Loucy (cell line): ENCODE measurements around the gene GORASP2.

Source experiments
- H2AFZ ChIP-seq: fragments of 200-600 bp; sonication (generic); 2 replicates; pipeline ENCODE4 v1.6.0; 2016; ENCODE audit warnings: antibody characterized with exemption, mild to moderate bottlenecking, low read length, moderate library complexity
- H3F3A ChIP-seq: fragments of 200-600 bp; 2 replicates; pipeline ENCODE4 v1.6.0; 2016; ENCODE audit warnings: antibody characterized with exemption, low read depth, mild to moderate bottlenecking
- H3K27me3 ChIP-seq: fragments of 200-600 bp; sonication (generic); 2 replicates; pipeline ENCODE4 v1.6.1; 2014; ENCODE audit warnings: low read length, mild to moderate bottlenecking; ENCODE audit not compliant: insufficient read depth, poor library complexity, severe bottlenecking
- H3K36me3 ChIP-seq: fragments of 200-600 bp; sonication (generic); 2 replicates; pipeline ENCODE4 v1.6.1; 2016; ENCODE audit warnings: low read length; ENCODE audit not compliant: insufficient read depth
- H3K4me1 ChIP-seq: fragments of 200-600 bp; sonication (generic); 2 replicates; pipeline ENCODE4 v1.5.1; 2014; ENCODE audit warnings: low read length, mild to moderate bottlenecking; ENCODE audit not compliant: insufficient read depth, poor library complexity, severe bottlenecking
- H3K4me2 ChIP-seq: fragments of 200-600 bp; sonication (generic); 2 replicates; pipeline ENCODE4 v1.6.0; 2014; ENCODE audit warnings: antibody characterized with exemption, low read length, low read depth, mild to moderate bottlenecking; ENCODE audit not compliant: poor library complexity, severe bottlenecking
- H3K4me3 ChIP-seq: fragments of 200-600 bp; sonication (generic); 2 replicates; pipeline ENCODE4 v1.5.1; 2014; ENCODE audit warnings: low read length, mild to moderate bottlenecking, mixed read lengths; ENCODE audit not compliant: poor library complexity, severe bottlenecking
- H3K79me2 ChIP-seq: fragments of 200-600 bp; sonication (generic); 2 replicates; pipeline ENCODE4 v1.6.1; 2014; ENCODE audit warnings: low read length; ENCODE audit not compliant: insufficient read depth
- H3K9ac ChIP-seq: fragments of 200-600 bp; sonication (generic); 2 replicates; pipeline ENCODE4 v1.6.0; 2014; ENCODE audit warnings: mild to moderate bottlenecking, low read depth, low read length, moderate library complexity; ENCODE audit not compliant: poor library complexity, severe bottlenecking
- H3K9me2 ChIP-seq: fragments of 200-600 bp; sonication (generic); replicated peaks from 2 replicates; pipeline ENCODE4 v1.6.1; 2016; ENCODE audit warnings: low read depth, low read length, mixed read lengths
- H3K9me3 ChIP-seq: fragments of 200-600 bp; sonication (generic); 2 replicates; pipeline ENCODE4 v1.6.1; 2014; ENCODE audit warnings: mild to moderate bottlenecking, antibody characterized with exemption, low read length, low read depth; ENCODE audit not compliant: insufficient read depth
- H4K20me1 ChIP-seq: fragments of 200-600 bp; sonication (generic); 2 replicates; pipeline ENCODE4 v1.6.0; 2014; ENCODE audit warnings: antibody characterized with exemption, low read length, mild to moderate bottlenecking; ENCODE audit not compliant: insufficient read depth, poor library complexity, severe bottlenecking
- CTCF ChIP-seq: fragments of 200-600 bp; sonication (generic); conservative IDR thresholded peaks from 2 replicates; pipeline ENCODE4 v1.5.1; 2014; ENCODE audit warnings: mild to moderate bottlenecking, antibody characterized with exemption, low read length
- EZH2phosphoT487 ChIP-seq: fragments of 200-600 bp; IDR thresholded peaks from 2 replicates; pipeline ENCODE4 v1.6.1; 2018; ENCODE audit warnings: antibody characterized with exemption, mild to moderate bottlenecking, moderate library complexity, borderline replicate concordance

GORASP2 gene

GRCh38 chr2:171004833-171005232 lies 75.8 kb downstream of the GORASP2 start:
- Histone ChIP-seq H2AFZ (no peak overlapping the region), H4K20me1 (no peaks in the 10 kb centered on the region), H3K27me3 (no peaks in the 10 kb centered on the region), H3K4me1 (no peaks in the 10 kb centered on the region), H3K9ac (no peak overlapping the region), H3K36me3 (peaks cover 83% of the 10 kb centered on the region; the same call in 1 of the 2 replicates), H3K79me2 (no peaks in the 10 kb centered on the region), H3F3A (no peaks in the 10 kb centered on the region), H3K9me3 (no peaks in the 10 kb centered on the region), H3K9me2 (no peaks in the 10 kb centered on the region), H3K4me3 (no peak overlapping the region), H3K4me2 (no peak overlapping the region)
- no peak for TF ChIP-seq CTCF
- no peak for TF ChIP-seq EZH2phosphoT487

- Histone ChIP-seq H3K4me1 (no peaks in the 10 kb centered on the region), H2AFZ (no peak overlapping the region), H4K20me1 (no peaks in the 10 kb centered on the region), H3K4me2 (no peak overlapping the region), H3K9me2 (no peaks in the 10 kb centered on the region), H3K27me3 (no peaks in the 10 kb centered on the region), H3K36me3 (peaks cover 86% of the 10 kb centered on the region), H3K9me3 (no peaks in the 10 kb centered on the region), H3K9ac (no peak overlapping the region), H3F3A (no peaks in the 10 kb centered on the region), H3K4me3 (no peak overlapping the region), H3K79me2 (no peaks in the 10 kb centered on the region)
- no peak for TF ChIP-seq CTCF
- TF ChIP-seq EZH2phosphoT487 = no peak
Measured at GRCh38 chr2:171008550-171009205, 79.6 kb downstream of the GORASP2 start.

- Histone ChIP-seq H4K20me1 (no peaks in the 10 kb centered on the region), H3K79me2 (no peaks in the 10 kb centered on the region), H3K4me3 (no peak overlapping the region), H3K4me1 (no peaks in the 10 kb centered on the region), H3K36me3 (peaks cover 86% of the 10 kb centered on the region), H3F3A (no peaks in the 10 kb centered on the region), H3K9me2 (no peaks in the 10 kb centered on the region), H3K4me2 (no peak overlapping the region), H3K27me3 (no peaks in the 10 kb centered on the region), H3K9me3 (no peaks in the 10 kb centered on the region), H3K9ac (no peak overlapping the region), H2AFZ (no peak overlapping the region)
- no peak for TF ChIP-seq CTCF
- TF ChIP-seq EZH2phosphoT487 = no peak
Measured at GRCh38 chr2:171009386-171009785, 80.3 kb downstream of the GORASP2 start.
